ENCODE measurements around the gene AGPAT1.

The AGPAT1 gene

GRCh38 chr6:32210191-32210601 is 34.3 kb upstream of the AGPAT1 start:
- no peak overlapping the region for H3K27ac Mint-ChIP-seq
- no peak overlapping the region for H3K4me3 Mint-ChIP-seq
- no peaks in the 10 kb centered on the region for H3K27me3 Mint-ChIP-seq
- H3K9me3 Mint-ChIP-seq = no peaks in the 10 kb centered on the region
- H3K4me1 Mint-ChIP-seq (ENCODE audit: low read depth) = no peaks in the 10 kb centered on the region
- H3K36me3 Mint-ChIP-seq (ENCODE audit: low read depth) = no peaks in the 10 kb centered on the region

- Mint-ChIP-seq H3K4me1 (ENCODE audit: low read depth) (no peaks in the 10 kb centered on the region), H3K27me3 (no peaks in the 10 kb centered on the region), H3K36me3 (ENCODE audit: low read depth) (no peaks in the 10 kb centered on the region), H3K9me3 (no peaks in the 10 kb centered on the region), H3K4me3 (no peak overlapping the region), H3K27ac (no peak overlapping the region)
Observed at GRCh38 chr6:32208996-32209395, 33.1 kb upstream of the AGPAT1 start.

- H3K36me3 Mint-ChIP-seq (ENCODE audit: low read depth) = no peaks in the 10 kb centered on the region
- H3K4me3 Mint-ChIP-seq = no peak overlapping the region
- no peak overlapping the region for H3K27ac Mint-ChIP-seq
- no peaks in the 10 kb centered on the region for H3K9me3 Mint-ChIP-seq
- H3K4me1 Mint-ChIP-seq (ENCODE audit: low read depth) = no peaks in the 10 kb centered on the region
- H3K27me3 Mint-ChIP-seq = no peaks in the 10 kb centered on the region
Observed at GRCh38 chr6:32204268-32204715, 28.4 kb upstream of the AGPAT1 start.

- Mint-ChIP-seq H3K4me3 (no peak overlapping the region), H3K27ac (no peak overlapping the region), H3K36me3 (ENCODE audit: low read depth) (no peaks in the 10 kb centered on the region), H3K9me3 (no peaks in the 10 kb centered on the region), H3K27me3 (no peaks in the 10 kb centered on the region), H3K4me1 (ENCODE audit: low read depth) (no peaks in the 10 kb centered on the region)
Observed at GRCh38 chr6:32203426-32204267, 27.8 kb upstream of the AGPAT1 start.

DNA sequence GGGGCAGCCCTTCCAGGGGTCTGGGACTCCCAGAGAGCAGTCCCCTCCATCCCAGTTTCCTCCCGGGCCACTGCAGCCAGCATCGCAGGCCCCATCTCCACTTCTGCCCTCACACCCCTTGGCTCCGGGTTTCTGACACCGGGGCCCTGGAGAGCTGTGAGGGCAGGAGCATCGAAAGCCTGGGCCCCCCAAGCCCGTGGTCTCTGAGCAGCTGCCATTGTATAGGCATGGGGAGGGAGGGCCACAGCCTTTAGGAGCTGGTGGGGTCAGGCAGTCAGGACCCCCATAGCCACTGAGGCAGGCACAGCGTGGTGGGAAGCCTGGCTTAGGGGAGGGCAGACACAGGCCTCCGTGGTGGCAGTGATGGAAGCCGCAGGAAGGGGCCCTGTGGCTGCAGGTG is 26.3 kb upstream of the AGPAT1 start:
- Mint-ChIP-seq H3K4me3 (no peak overlapping the region), H3K27me3 (no peaks in the 10 kb centered on the region)

GRCh38 chr6:32200711-32201475 is 25.0 kb upstream of the AGPAT1 start:
- Mint-ChIP-seq H3K9me3 (no peaks in the 10 kb centered on the region), H3K36me3 (ENCODE audit: low read depth) (no peaks in the 10 kb centered on the region)

More for the DNA sequence above, 26.3 kb upstream of the AGPAT1 start:
- no peaks in the 10 kb centered on the region for H3K9me3 Mint-ChIP-seq
- no peaks in the 10 kb centered on the region for H3K36me3 Mint-ChIP-seq (ENCODE audit: low read depth)
- H3K27ac Mint-ChIP-seq = no peak overlapping the region
- H3K4me1 Mint-ChIP-seq (ENCODE audit: low read depth) = peaks cover under 1% of the 10 kb centered on the region

DNA sequence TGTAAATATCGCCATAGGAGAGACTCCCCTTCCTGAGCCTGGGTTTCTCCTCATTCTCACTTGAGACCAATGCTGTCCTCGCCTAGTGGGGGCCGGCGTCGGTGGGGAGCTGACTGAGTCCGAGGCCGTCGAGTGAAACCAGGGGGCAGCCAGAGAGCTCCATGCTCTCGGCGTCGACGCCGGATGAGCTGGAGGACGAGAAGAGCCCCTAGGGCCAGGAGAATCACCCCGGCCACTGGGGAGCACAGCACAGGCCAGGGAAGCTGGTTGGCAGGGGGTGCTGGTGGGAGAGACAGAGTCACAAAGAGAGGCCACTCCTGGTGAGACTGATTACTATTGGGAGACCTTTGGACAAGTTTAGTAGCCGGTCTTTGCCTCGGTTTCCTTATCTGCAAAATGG is 23.0 kb upstream of the AGPAT1 start:
- Mint-ChIP-seq H3K4me3 (no peak overlapping the region), H3K9me3 (no peaks in the 10 kb centered on the region), H3K27ac (no peak overlapping the region), H3K4me1 (ENCODE audit: low read depth) (peaks cover 26% of the 10 kb centered on the region), H3K36me3 (ENCODE audit: low read depth) (no peaks in the 10 kb centered on the region), H3K27me3 (no peaks in the 10 kb centered on the region)

More at GRCh38 chr6:32200711-32201475, 25.0 kb upstream of the AGPAT1 start:
- Mint-ChIP-seq H3K4me1 (ENCODE audit: low read depth) (peaks cover 10% of the 10 kb centered on the region), H3K27me3 (no peaks in the 10 kb centered on the region), H3K4me3 (no peak overlapping the region), H3K27ac (no peak overlapping the region)

- Mint-ChIP-seq H3K27me3 (no peaks in the 10 kb centered on the region), H3K4me3 (no peak overlapping the region), H3K36me3 (ENCODE audit: low read depth) (no peaks in the 10 kb centered on the region), H3K9me3 (no peaks in the 10 kb centered on the region), H3K27ac (no peak overlapping the region), H3K4me1 (ENCODE audit: low read depth) (peaks cover 31% of the 10 kb centered on the region)
Observed at GRCh38 chr6:32198345-32198696, 22.4 kb upstream of the AGPAT1 start.

DNA sequence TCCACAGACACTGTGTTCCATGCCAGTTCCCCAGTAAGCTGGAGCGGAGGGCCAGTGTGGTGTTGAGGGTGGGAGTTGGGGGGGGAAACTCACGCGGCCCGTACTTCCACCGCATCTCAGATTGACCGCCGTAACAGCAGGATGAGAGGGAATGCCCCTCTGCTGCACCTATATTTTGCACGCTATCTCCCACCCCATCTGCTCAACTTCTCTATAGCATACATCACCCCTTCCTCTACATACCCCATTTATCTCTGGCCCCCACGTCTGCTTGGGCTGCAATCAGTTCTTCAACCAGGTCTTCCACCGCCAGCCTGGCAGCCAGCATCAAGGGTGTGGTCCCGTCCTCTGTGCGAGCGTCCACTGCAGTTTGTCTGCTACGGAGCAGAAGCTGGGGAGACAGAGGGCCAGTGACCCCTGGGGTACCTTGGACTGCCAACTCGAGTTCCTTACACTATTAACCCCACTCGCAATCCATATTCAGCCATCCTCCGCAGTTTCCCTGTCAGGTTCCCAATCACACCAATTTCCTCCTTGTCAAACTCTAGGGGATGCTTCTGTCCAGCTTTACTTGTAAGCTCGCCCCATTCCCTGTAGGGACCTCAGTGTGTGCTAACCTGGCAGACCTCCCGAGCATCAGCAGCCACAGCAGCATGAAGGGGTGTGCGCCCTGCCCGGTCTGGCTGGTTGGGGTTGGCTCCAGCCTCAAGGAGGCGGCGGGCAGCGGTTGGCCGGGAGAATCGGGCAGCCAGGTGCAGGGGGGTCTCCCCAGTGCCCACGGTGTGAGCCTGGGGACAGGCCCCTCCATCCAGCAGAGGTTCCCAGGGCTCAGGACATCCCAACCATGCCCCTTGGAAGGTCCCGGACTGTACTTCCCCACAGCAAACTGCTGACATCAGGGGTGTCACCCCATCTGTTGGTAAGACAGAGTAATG is 21.1 kb upstream of the AGPAT1 start:
- Mint-ChIP-seq H3K9me3 (no peaks in the 10 kb centered on the region), H3K36me3 (ENCODE audit: low read depth) (no peaks in the 10 kb centered on the region), H3K27ac (peak overlapping the region; percentile 98), H3K27me3 (no peaks in the 10 kb centered on the region), H3K4me1 (ENCODE audit: low read depth) (peaks cover 40% of the 10 kb centered on the region), H3K4me3 (peak overlapping the region; percentile 95)

GRCh38 chr6:32195902-32196681 is 20.2 kb upstream of the AGPAT1 start:
- Mint-ChIP-seq H3K9me3 (no peaks in the 10 kb centered on the region), H3K27me3 (no peaks in the 10 kb centered on the region), H3K27ac (peak overlapping the region; percentile 98), H3K4me3 (peak overlapping the region; percentile 95), H3K4me1 (ENCODE audit: low read depth) (peaks cover 48% of the 10 kb centered on the region), H3K36me3 (ENCODE audit: low read depth) (no peaks in the 10 kb centered on the region)

DNA sequence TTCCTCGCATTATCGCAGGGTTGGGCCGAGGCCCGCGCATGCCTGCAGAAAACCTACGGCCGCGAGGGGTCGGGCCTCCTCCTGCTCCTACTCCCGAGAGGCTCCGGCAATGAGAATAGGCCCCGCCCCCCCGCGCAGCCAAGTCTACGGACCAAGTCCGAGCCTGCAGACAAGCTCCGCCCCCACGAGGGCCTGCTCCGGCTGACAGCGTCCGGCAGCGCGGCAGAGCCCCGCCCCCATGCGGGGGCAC is 19.7 kb upstream of the AGPAT1 start:
- Mint-ChIP-seq H3K9me3 (no peaks in the 10 kb centered on the region), H3K4me3 (peak overlapping the region; percentile 95), H3K27me3 (no peaks in the 10 kb centered on the region), H3K36me3 (ENCODE audit: low read depth) (no peaks in the 10 kb centered on the region), H3K27ac (peak overlapping the region; percentile 98), H3K4me1 (ENCODE audit: low read depth) (peaks cover 51% of the 10 kb centered on the region)

DNA sequence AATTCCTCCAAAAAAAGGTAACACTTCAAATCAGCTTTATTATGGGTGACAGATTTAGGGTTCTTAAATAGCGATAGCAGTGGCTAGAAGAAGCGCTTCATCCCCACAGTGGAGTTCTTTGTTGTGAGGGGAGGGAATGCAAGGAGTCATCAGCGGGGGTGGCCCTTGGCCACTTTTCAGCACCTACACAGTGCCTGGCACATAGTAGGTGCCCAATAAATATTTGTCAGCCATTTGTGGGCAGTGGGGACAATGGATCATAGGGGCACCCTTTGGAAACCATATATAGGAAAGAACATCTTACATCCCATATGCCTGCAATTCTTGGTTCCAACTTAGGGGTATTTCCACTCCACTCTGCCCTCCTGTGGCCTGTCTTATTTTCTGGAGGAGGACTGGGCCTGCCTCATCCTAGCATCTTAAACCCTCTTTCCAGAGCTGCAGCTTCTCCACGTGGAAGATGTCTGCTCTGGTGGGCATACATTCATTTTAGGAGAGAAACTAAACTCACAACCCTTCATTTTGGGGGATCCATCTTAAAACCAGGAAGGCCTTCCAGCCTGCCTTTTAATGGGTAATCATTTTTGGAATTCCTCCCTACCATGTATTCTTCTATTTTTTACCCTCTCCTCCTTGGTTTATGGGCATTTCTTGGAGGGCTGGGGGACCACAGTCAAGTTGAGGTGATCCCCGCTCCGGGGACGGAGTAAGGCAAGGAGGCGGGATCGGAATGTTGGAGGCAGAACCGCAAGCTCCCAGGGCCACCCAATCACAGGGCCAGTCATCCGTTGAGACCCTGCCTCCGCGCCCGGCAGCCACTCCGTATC is 19.2 kb upstream of the AGPAT1 start:
- peaks cover 51% of the 10 kb centered on the region for H3K4me1 Mint-ChIP-seq (ENCODE audit: low read depth)
- peak overlapping the region; percentile 95 for H3K27ac Mint-ChIP-seq
- H3K9me3 Mint-ChIP-seq = no peaks in the 10 kb centered on the region
- H3K4me3 Mint-ChIP-seq = peak overlapping the region; percentile 89
- H3K27me3 Mint-ChIP-seq = no peaks in the 10 kb centered on the region
- no peaks in the 10 kb centered on the region for H3K36me3 Mint-ChIP-seq (ENCODE audit: low read depth)

GRCh38 chr6:32194388-32194787 is 18.5 kb upstream of the AGPAT1 start:
- H3K9me3 Mint-ChIP-seq = no peaks in the 10 kb centered on the region
- peaks cover 51% of the 10 kb centered on the region for H3K4me1 Mint-ChIP-seq (ENCODE audit: low read depth)
- peak overlapping the region; percentile 95 for H3K27ac Mint-ChIP-seq
- no peaks in the 10 kb centered on the region for H3K27me3 Mint-ChIP-seq
- H3K4me3 Mint-ChIP-seq = peak overlapping the region; percentile 89
- no peaks in the 10 kb centered on the region for H3K36me3 Mint-ChIP-seq (ENCODE audit: low read depth)
